Omental fat pad (tissue), 4 donors: ENCODE results near the gene KDM5A. TPM values are rescaled to one million over a fixed set of nuclear protein-coding genes. Genes with fewer than 3 reads are reported as not detected.

ENCODE experiments used
- ATAC-seq: fragments of 150-250 bp; one replicate; pipeline ENCODE4 v1.9.1; 2016; ENCODE audit warnings: mild to moderate bottlenecking, moderate library complexity; ENCODE audit not compliant: low FRiP score
- DNase-seq: peaks from one replicate; pipeline ENCODE4 v3.0.0-alpha.2; 2019; ENCODE audit warnings: low spot score
- CTCF ChIP-seq, 3 donors: fragments of 450-650 bp; IDR thresholded peaks; one replicate each; pipeline ENCODE4 v1.5.1; 2016 to 2017; ENCODE audit warnings: antibody characterized with exemption in 3 of 3, mild to moderate bottlenecking in 3 of 3, moderate library complexity in 2 of 3
- total RNA-seq, 4 donors: library from RNA; depleted of rRNA; stranded (reverse); fragments of >200 nt; gene quantifications; one replicate each; pipeline ENCODE4 v1.1.0, GENCODE V29; 2016

The KDM5A gene
- total RNA-seq, 4 donors from 2014 or later, result 48.0 to 86.2 (median 49.9) TPM

- no peak for ATAC-seq
- no peak for DNase-seq
- no peak for TF ChIP-seq CTCF (IDR thresholded peaks at IDR 0.05)
Observed at GRCh38 chr12:269191-269590, 119.9 kb downstream of the KDM5A start.

GRCh38 chr12:268483-268840, 120.7 kb downstream of the KDM5A start:
- ATAC-seq, result no peak
- TF ChIP-seq CTCF (IDR thresholded peaks at IDR 0.05), result no peak
- no peak for DNase-seq

GRCh38 chr12:267581-268482, 121.3 kb downstream of the KDM5A start:
- no peak for TF ChIP-seq CTCF (IDR thresholded peaks at IDR 0.05)
- DNase-seq, result no peak
- no peak for ATAC-seq

GRCh38 chr12:265096-265495, 124.0 kb downstream of the KDM5A start:
- no peak for DNase-seq
- no peak for ATAC-seq
- no peak for TF ChIP-seq CTCF (IDR thresholded peaks at IDR 0.05)

- DNase-seq (no peak), ATAC-seq (no peak)
- TF ChIP-seq CTCF (IDR thresholded peaks at IDR 0.05), result no peak
Observed at GRCh38 chr12:264269-264668, 124.9 kb downstream of the KDM5A start.

- ATAC-seq (no peak), DNase-seq (no peak)
- no peak for TF ChIP-seq CTCF (IDR thresholded peaks at IDR 0.05)
Observed at GRCh38 chr12:263574-263973, 125.5 kb downstream of the KDM5A start.

GRCh38 chr12:262817-263216, 126.3 kb downstream of the KDM5A start, which contains the start of gene SLC6A13:
TSS of gene SLC6A13 (minus strand) at chr12:262836. CDS start at chr12:260052, 2,784 bp downstream.
- ATAC-seq, result no peak
- no peak for TF ChIP-seq CTCF (IDR thresholded peaks at IDR 0.05)
- DNase-seq, result no peak
